HG02885 (cell line): ENCODE data around the gene GPR141.

ENCODE experiments used
- ATAC-seq: cut with Tn5 transposase; IDR thresholded peaks from one replicate; pipeline ENCODE4 v1.9.1; 2021; ENCODE audit warnings: mild to moderate bottlenecking; ENCODE audit not compliant: unreplicated experiment, poor library complexity

Gene GPR141

GRCh38 chr7:37683246-37684120 is at the start of gene GPR141:
Gene GPR141 (plus strand): TSS chr7:37683766. CDS start chr7:37740394, 56,628 bp downstream.
- ATAC-seq, result peak; percentile 95

- no peak for ATAC-seq
Observed at GRCh38 chr7:37635346-37635745, 48.2 kb upstream of the GPR141 start.

- ATAC-seq, result no peak
Observed at GRCh38 chr7:37642028-37642540, 41.5 kb upstream of the GPR141 start.

- ATAC-seq, result no peak
Observed at GRCh38 chr7:37643876-37644275, 39.7 kb upstream of the GPR141 start.

GRCh38 chr7:37645282-37646050 is 38.1 kb upstream of the GPR141 start:
- no peak for ATAC-seq

GRCh38 chr7:37656913-37657530 is 26.5 kb upstream of the GPR141 start:
- peak; percentile 69 for ATAC-seq

GRCh38 chr7:37657816-37658215 is 25.8 kb upstream of the GPR141 start:
- ATAC-seq, result no peak

GRCh38 chr7:37659971-37660565 is 23.5 kb upstream of the GPR141 start:
- ATAC-seq, result no peak

- no peak for ATAC-seq
Observed at GRCh38 chr7:37660614-37661013, 23.0 kb upstream of the GPR141 start.

- ATAC-seq, result no peak
Observed at GRCh38 chr7:37663693-37664092, 19.9 kb upstream of the GPR141 start.

GRCh38 chr7:37665352-37666022 is 18.1 kb upstream of the GPR141 start:
- no peak for ATAC-seq

- no peak for ATAC-seq
Observed at GRCh38 chr7:37666026-37666799, 17.4 kb upstream of the GPR141 start.

GRCh38 chr7:37669818-37670217 is 13.7 kb upstream of the GPR141 start:
- ATAC-seq, result no peak

- ATAC-seq, result no peak
Observed at GRCh38 chr7:37670436-37670835, 13.1 kb upstream of the GPR141 start.

GRCh38 chr7:37671876-37672275 is 11.7 kb upstream of the GPR141 start:
- ATAC-seq, result no peak

- ATAC-seq, result no peak
Observed at GRCh38 chr7:37672926-37673325, 10.6 kb upstream of the GPR141 start.

- ATAC-seq, result no peak
Observed at GRCh38 chr7:37673523-37673922, 10.0 kb upstream of the GPR141 start.

GRCh38 chr7:37674531-37674930 is 9.0 kb upstream of the GPR141 start:
- ATAC-seq, result no peak

- no peak for ATAC-seq
Observed at GRCh38 chr7:37675749-37676148, 7.8 kb upstream of the GPR141 start.
